ENCODE results near the gene SYNGR1.

SYNGR1 gene

GRCh38 chr22:39433476-39434242 lies 83.9 kb downstream of the SYNGR1 start:
- in situ Hi-C loops (cut with MboI; ENCODE audit: low sequenced_read_pairs, unreplicated experiment): no loop called here
- TF ChIP-seq CTCF (IDR thresholded peaks at IDR 0.05; ENCODE audit: borderline replicate concordance, control extremely low read depth, extremely low read depth, insufficient read depth, missing control alignments): no peak

GRCh38 chr22:39434243-39434653 lies 84.5 kb downstream of the SYNGR1 start:
- no peak for TF ChIP-seq CTCF (IDR thresholded peaks at IDR 0.05; ENCODE audit: borderline replicate concordance, control extremely low read depth, extremely low read depth, insufficient read depth, missing control alignments)
- in situ Hi-C loops (cut with MboI; ENCODE audit: low sequenced_read_pairs, unreplicated experiment): no loop called here

More at GRCh38 chr22:39433476-39434242, 83.9 kb downstream of the SYNGR1 start:
- no peak for DNase-seq (ENCODE audit: low spot score)

GRCh38 chr22:39434721-39435120 lies 84.9 kb downstream of the SYNGR1 start:
- no peak for TF ChIP-seq CTCF (IDR thresholded peaks at IDR 0.05; ENCODE audit: borderline replicate concordance, control extremely low read depth, extremely low read depth, insufficient read depth, missing control alignments)
- in situ Hi-C loops (cut with MboI; ENCODE audit: low sequenced_read_pairs, unreplicated experiment): no loop called here
- DNase-seq (ENCODE audit: low spot score): no peak

More at GRCh38 chr22:39434243-39434653, 84.5 kb downstream of the SYNGR1 start:
- DNase-seq (ENCODE audit: low spot score): no peak
